ENCODE measurements around the gene SH2D2A.

SH2D2A gene

DNA sequence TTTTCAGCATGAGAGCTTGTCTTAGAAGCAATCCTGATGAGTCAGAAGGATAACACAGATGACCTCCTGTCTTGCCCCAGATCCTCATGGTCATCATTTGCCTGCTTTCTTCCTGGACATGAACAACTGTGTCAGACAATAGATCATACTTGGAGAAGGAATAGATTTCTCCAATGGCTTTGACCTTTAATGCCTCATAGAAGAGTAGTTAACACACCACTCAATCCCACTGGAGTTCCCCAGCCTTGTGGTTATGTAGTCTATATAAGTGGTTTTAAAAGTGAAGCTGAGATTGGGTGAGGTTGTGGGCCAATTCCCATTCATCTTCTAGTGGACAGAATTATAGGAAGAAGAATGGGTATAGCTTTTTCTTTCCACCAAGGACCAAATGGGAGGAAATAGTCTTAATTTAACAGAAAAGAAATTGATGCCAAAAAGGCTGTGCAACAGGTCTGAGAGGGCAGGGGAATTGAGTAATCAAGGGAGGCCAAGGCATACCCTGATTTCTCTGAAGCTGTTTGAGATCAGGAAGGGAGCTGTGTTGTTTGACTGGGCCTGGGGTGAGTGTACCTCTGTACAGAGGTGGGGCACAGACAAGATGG is 35.0 kb downstream of the SH2D2A start:
- H3K4me2 ChIP-seq (ENCODE audit: low read length): no peak overlapping the region
- H3K4me1 ChIP-seq (ENCODE audit: insufficient read depth, low read length, severe bottlenecking): peaks cover 10% of the 10 kb centered on the region
- TF ChIP-seq, protein P1, sequence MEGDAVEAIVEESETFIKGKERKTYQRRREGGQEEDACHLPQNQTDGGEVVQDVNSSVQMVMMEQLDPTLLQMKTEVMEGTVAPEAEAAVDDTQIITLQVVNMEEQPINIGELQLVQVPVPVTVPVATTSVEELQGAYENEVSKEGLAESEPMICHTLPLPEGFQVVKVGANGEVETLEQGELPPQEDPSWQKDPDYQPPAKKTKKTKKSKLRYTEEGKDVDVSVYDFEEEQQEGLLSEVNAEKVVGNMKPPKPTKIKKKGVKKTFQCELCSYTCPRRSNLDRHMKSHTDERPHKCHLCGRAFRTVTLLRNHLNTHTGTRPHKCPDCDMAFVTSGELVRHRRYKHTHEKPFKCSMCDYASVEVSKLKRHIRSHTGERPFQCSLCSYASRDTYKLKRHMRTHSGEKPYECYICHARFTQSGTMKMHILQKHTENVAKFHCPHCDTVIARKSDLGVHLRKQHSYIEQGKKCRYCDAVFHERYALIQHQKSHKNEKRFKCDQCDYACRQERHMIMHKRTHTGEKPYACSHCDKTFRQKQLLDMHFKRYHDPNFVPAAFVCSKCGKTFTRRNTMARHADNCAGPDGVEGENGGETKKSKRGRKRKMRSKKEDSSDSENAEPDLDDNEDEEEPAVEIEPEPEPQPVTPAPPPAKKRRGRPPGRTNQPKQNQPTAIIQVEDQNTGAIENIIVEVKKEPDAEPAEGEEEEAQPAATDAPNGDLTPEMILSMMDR (IDR thresholded peaks at IDR 0.05; ENCODE audit: low read length): no peak
- TF ChIP-seq EZH2 (IDR thresholded peaks at IDR 0.05; ENCODE audit: borderline replicate concordance, low read length): no peak
- no peak overlapping the region for H3K27ac ChIP-seq (ENCODE audit: low read depth, low read length, poor library complexity, severe bottlenecking)
- H3K9me3 ChIP-seq (ENCODE audit: low read length): no peaks in the 10 kb centered on the region
- no peaks in the 10 kb centered on the region for H4K20me1 ChIP-seq (ENCODE audit: insufficient read depth, low read length)
- H3K27me3 ChIP-seq (ENCODE audit: insufficient read depth, low read length): no peaks in the 10 kb centered on the region
- no peaks in the 10 kb centered on the region for H3F3A ChIP-seq (ENCODE audit: insufficient read depth, low read length)
- H3K79me2 ChIP-seq (ENCODE audit: insufficient read depth, low read length): peaks cover 40% of the 10 kb centered on the region
- H3K36me3 ChIP-seq (ENCODE audit: insufficient read depth, low read length): peaks cover 49% of the 10 kb centered on the region
- H3K4me3 ChIP-seq (ENCODE audit: low read depth, low read length, poor library complexity, severe bottlenecking): no peak overlapping the region
- H3K9me2 ChIP-seq (ENCODE audit: low read depth, low read length): no peaks in the 10 kb centered on the region
- H3K9ac ChIP-seq (ENCODE audit: low read length): no peak overlapping the region
- no peak overlapping the region for H2AFZ ChIP-seq (ENCODE audit: low read length)

DNA sequence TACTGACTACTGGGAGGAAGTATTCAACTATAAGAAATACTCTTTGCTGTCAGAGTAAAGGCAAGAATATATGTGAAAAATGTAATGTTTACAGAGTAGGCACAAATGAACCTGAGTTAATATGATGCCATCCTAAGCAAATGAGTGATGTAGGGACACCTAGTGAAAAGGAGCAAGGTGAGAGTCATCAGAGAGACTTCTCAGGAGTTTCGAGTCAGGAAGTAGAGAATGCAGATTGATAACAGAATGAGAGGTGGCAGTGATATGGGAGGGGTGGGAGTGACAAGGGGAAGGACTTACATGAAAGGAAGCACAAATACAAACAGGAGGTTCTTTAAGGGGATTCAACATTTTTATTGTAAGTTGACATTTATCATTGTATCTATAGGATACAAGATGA is 39.1 kb downstream of the SH2D2A start:
- Histone ChIP-seq H3F3A (ENCODE audit: insufficient read depth, low read length) (no peaks in the 10 kb centered on the region), H3K4me3 (ENCODE audit: low read depth, low read length, poor library complexity, severe bottlenecking) (no peak overlapping the region), H4K20me1 (ENCODE audit: insufficient read depth, low read length) (no peaks in the 10 kb centered on the region), H3K27ac (ENCODE audit: low read depth, low read length, poor library complexity, severe bottlenecking) (no peak overlapping the region), H3K9me2 (ENCODE audit: low read depth, low read length) (no peaks in the 10 kb centered on the region), H3K9ac (ENCODE audit: low read length) (no peak overlapping the region), H3K9me3 (ENCODE audit: low read length) (no peaks in the 10 kb centered on the region), H3K27me3 (ENCODE audit: insufficient read depth, low read length) (no peaks in the 10 kb centered on the region), H2AFZ (ENCODE audit: low read length) (no peak overlapping the region), H3K4me1 (ENCODE audit: insufficient read depth, low read length, severe bottlenecking) (peaks cover 20% of the 10 kb centered on the region), H3K4me2 (ENCODE audit: low read length) (no peak overlapping the region), H3K79me2 (ENCODE audit: insufficient read depth, low read length) (peaks cover 70% of the 10 kb centered on the region), H3K36me3 (ENCODE audit: insufficient read depth, low read length) (peaks cover 32% of the 10 kb centered on the region)
- no peak for TF ChIP-seq EZH2 (IDR thresholded peaks at IDR 0.05; ENCODE audit: borderline replicate concordance, low read length)
- TF ChIP-seq, protein P1 (IDR thresholded peaks at IDR 0.05; ENCODE audit: low read length): no peak

DNA sequence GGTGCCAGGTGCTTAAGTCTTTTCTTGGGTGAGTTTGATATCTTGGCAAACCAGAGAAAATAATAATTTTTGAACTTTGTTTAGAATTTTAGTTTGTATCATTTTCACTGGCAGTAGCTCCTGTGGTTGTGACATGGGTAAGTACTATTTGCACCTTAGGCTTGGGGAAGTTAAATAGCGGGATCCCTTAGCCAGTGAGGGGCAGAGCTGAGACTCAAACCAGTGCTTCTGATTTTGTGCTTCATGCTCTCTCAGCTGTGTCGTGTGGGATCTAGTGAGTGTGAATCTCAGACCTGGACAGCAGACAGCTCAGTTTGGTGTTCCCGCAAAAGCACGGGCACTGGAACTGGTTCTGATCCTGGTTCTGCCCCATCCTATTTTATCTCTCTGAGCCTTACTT is 39.7 kb downstream of the SH2D2A start:
- Histone ChIP-seq H4K20me1 (ENCODE audit: insufficient read depth, low read length) (no peaks in the 10 kb centered on the region), H3K27ac (ENCODE audit: low read depth, low read length, poor library complexity, severe bottlenecking) (no peak overlapping the region), H3K36me3 (ENCODE audit: insufficient read depth, low read length) (peaks cover 29% of the 10 kb centered on the region), H3K4me1 (ENCODE audit: insufficient read depth, low read length, severe bottlenecking) (peaks cover 20% of the 10 kb centered on the region), H3K79me2 (ENCODE audit: insufficient read depth, low read length) (peaks cover 76% of the 10 kb centered on the region), H3K9me2 (ENCODE audit: low read depth, low read length) (no peaks in the 10 kb centered on the region), H3K4me2 (ENCODE audit: low read length) (no peak overlapping the region), H3F3A (ENCODE audit: insufficient read depth, low read length) (no peaks in the 10 kb centered on the region), H3K4me3 (ENCODE audit: low read depth, low read length, poor library complexity, severe bottlenecking) (no peak overlapping the region), H3K27me3 (ENCODE audit: insufficient read depth, low read length) (no peaks in the 10 kb centered on the region), H3K9me3 (ENCODE audit: low read length) (no peaks in the 10 kb centered on the region), H2AFZ (ENCODE audit: low read length) (no peak overlapping the region), H3K9ac (ENCODE audit: low read length) (peak overlapping the region; percentile 8; the same call in 1 of the 2 replicates)
- TF ChIP-seq, protein P1 (IDR thresholded peaks at IDR 0.05; ENCODE audit: low read length): no peak
- no peak for TF ChIP-seq EZH2 (IDR thresholded peaks at IDR 0.05; ENCODE audit: borderline replicate concordance, low read length)
